ENCODE measurements around the gene CALM3. TPM values are rescaled to one million over a fixed set of nuclear protein-coding genes. Genes with fewer than 3 reads are reported as not detected.
A peak's percentile ranks its signal among the peaks of the same experiment; 100 is the strongest.

CALM3 gene
- total and polyA plus RNA-seq, 2 experiments from 2014 or later, result 217 to 271 TPM

- Histone ChIP-seq H3K4me3 (peak overlapping the region; percentile 78), H3K79me2 (ENCODE audit: insufficient read depth) (no peaks in the 10 kb centered on the region), H3K9me2 (ENCODE audit: insufficient read depth) (no peaks in the 10 kb centered on the region), H3K9ac (peak overlapping the region; percentile 77), H3K27me3 (replicated peaks; ENCODE audit: insufficient read depth) (no peaks in the 10 kb centered on the region), H3K36me3 (ENCODE audit: low read depth) (no peaks in the 10 kb centered on the region), H3K9me3 (ENCODE audit: low read depth) (no peaks in the 10 kb centered on the region), H3K4me1 (ENCODE audit: insufficient read depth) (no peaks in the 10 kb centered on the region), H3K4me2 (ENCODE audit: unreplicated experiment) (peak overlapping the region; percentile 87), H3K27ac (peak overlapping the region; percentile 40; the same call in 1 of the 2 replicates), H2AFZ (peak overlapping the region; percentile 86), H3F3A (ENCODE audit: insufficient read depth) (0 out of 2 replicates have a peak, but pooled peaks cover 8% of the 10 kb centered on the region), H4K20me1 (ENCODE audit: insufficient read depth) (no peaks in the 10 kb centered on the region)
- TF ChIP-seq EZH2phosphoT487 (IDR thresholded peaks at IDR 0.05; ENCODE audit: insufficient read depth, low read depth) (no peak), EZH2 (IDR thresholded peaks at IDR 0.05; ENCODE audit: insufficient read depth, poor library complexity, severe bottlenecking) (no peak)
- peak; percentile 81 for DNase-seq
- 9 to 10% methylated on average over 41 to 42 of the region's 49 CpGs for WGBS, 2 experiments (ENCODE audit: low coverage in 1 of 2, low lambda C conversion rate in 2 of 2, missing lambda C conversion rate in 2 of 2)
- in situ Hi-C loops (cut with MboI), result no loop called here
These were observed 38.4 kb downstream of the CALM3 start for GRCh38 chr19:46639358-46640182.

- no peak overlapping the region for H3K9ac ChIP-seq
- no peaks in the 10 kb centered on the region for H3K36me3 ChIP-seq (ENCODE audit: low read depth)
- H4K20me1 ChIP-seq (ENCODE audit: insufficient read depth), result no peaks in the 10 kb centered on the region
- no peaks in the 10 kb centered on the region for H3K9me2 ChIP-seq (ENCODE audit: insufficient read depth)
- H3F3A ChIP-seq (ENCODE audit: insufficient read depth), result 0 out of 2 replicates have a peak, but pooled peaks cover 8% of the 10 kb centered on the region
- no peaks in the 10 kb centered on the region for H3K27me3 ChIP-seq (replicated peaks; ENCODE audit: insufficient read depth)
- 97 to 100% methylated on average over 2 of the region's 2 CpGs for WGBS, 2 experiments (ENCODE audit: low coverage in 1 of 2, low lambda C conversion rate in 2 of 2, missing lambda C conversion rate in 2 of 2)
- no peak for DNase-seq
- in situ Hi-C loops (cut with MboI), result no loop called here
- no peaks in the 10 kb centered on the region for H3K9me3 ChIP-seq (ENCODE audit: low read depth)
- TF ChIP-seq EZH2 (IDR thresholded peaks at IDR 0.05; ENCODE audit: insufficient read depth, poor library complexity, severe bottlenecking), result no peak
- TF ChIP-seq EZH2phosphoT487 (IDR thresholded peaks at IDR 0.05; ENCODE audit: insufficient read depth, low read depth), result no peak
- no peak overlapping the region for H2AFZ ChIP-seq
- H3K4me1 ChIP-seq (ENCODE audit: insufficient read depth), result no peaks in the 10 kb centered on the region
- no peaks in the 10 kb centered on the region for H3K79me2 ChIP-seq (ENCODE audit: insufficient read depth)
- no peak overlapping the region for H3K4me2 ChIP-seq (ENCODE audit: unreplicated experiment)
- H3K27ac ChIP-seq, result no peak overlapping the region
- no peak overlapping the region for H3K4me3 ChIP-seq
These were observed 39.5 kb downstream of the CALM3 start for GRCh38 chr19:46640656-46641055.

GRCh38 chr19:46644720-46645119, 43.6 kb downstream of the CALM3 start:
- 22 to 38% methylated on average over 3 of the region's 3 CpGs for WGBS, 2 experiments (ENCODE audit: low coverage in 1 of 2, low lambda C conversion rate in 2 of 2, missing lambda C conversion rate in 2 of 2)
- Histone ChIP-seq H3K27ac (no peak overlapping the region), H3F3A (ENCODE audit: insufficient read depth) (no peaks in the 10 kb centered on the region), H3K79me2 (ENCODE audit: insufficient read depth) (no peaks in the 10 kb centered on the region), H3K4me2 (ENCODE audit: unreplicated experiment) (no peak overlapping the region), H2AFZ (no peak overlapping the region), H3K36me3 (ENCODE audit: low read depth) (no peaks in the 10 kb centered on the region), H3K9ac (no peak overlapping the region), H3K4me3 (no peak overlapping the region), H3K4me1 (ENCODE audit: insufficient read depth) (no peaks in the 10 kb centered on the region), H3K9me3 (ENCODE audit: low read depth) (no peaks in the 10 kb centered on the region), H3K9me2 (ENCODE audit: insufficient read depth) (no peaks in the 10 kb centered on the region), H4K20me1 (ENCODE audit: insufficient read depth) (no peaks in the 10 kb centered on the region), H3K27me3 (replicated peaks; ENCODE audit: insufficient read depth) (no peaks in the 10 kb centered on the region)
- TF ChIP-seq EZH2 (IDR thresholded peaks at IDR 0.05; ENCODE audit: insufficient read depth, poor library complexity, severe bottlenecking) (no peak), EZH2phosphoT487 (IDR thresholded peaks at IDR 0.05; ENCODE audit: insufficient read depth, low read depth) (no peak)
- no peak for DNase-seq
- in situ Hi-C loops (cut with MboI), result no loop called here

- Histone ChIP-seq H4K20me1 (ENCODE audit: insufficient read depth) (no peaks in the 10 kb centered on the region), H3K79me2 (ENCODE audit: insufficient read depth) (no peaks in the 10 kb centered on the region), H3F3A (ENCODE audit: insufficient read depth) (no peaks in the 10 kb centered on the region), H3K9me2 (ENCODE audit: insufficient read depth) (no peaks in the 10 kb centered on the region), H3K27me3 (replicated peaks; ENCODE audit: insufficient read depth) (no peaks in the 10 kb centered on the region), H3K4me1 (ENCODE audit: insufficient read depth) (no peaks in the 10 kb centered on the region), H3K36me3 (ENCODE audit: low read depth) (no peaks in the 10 kb centered on the region), H2AFZ (no peak overlapping the region), H3K27ac (no peak overlapping the region), H3K4me3 (no peak overlapping the region), H3K9me3 (ENCODE audit: low read depth) (no peaks in the 10 kb centered on the region), H3K4me2 (ENCODE audit: unreplicated experiment) (no peak overlapping the region), H3K9ac (no peak overlapping the region)
- TF ChIP-seq EZH2phosphoT487 (IDR thresholded peaks at IDR 0.05; ENCODE audit: insufficient read depth, low read depth) (no peak), EZH2 (IDR thresholded peaks at IDR 0.05; ENCODE audit: insufficient read depth, poor library complexity, severe bottlenecking) (no peak)
- DNase-seq, result no peak
- WGBS, 2 experiments (ENCODE audit: low coverage in 1 of 2, low lambda C conversion rate in 2 of 2, missing lambda C conversion rate in 2 of 2), result 61 to 73% methylated on average over 3 of the region's 3 CpGs
- in situ Hi-C loops (cut with MboI), result no loop called here
These were observed 45.3 kb downstream of the CALM3 start for GRCh38 chr19:46646402-46646801.
